HG03521 (cell line): ENCODE results near the gene CIROP.

ENCODE experiments used
- ATAC-seq: cut with Tn5 transposase; IDR thresholded peaks from one replicate; pipeline ENCODE4 v1.9.1; 2021; ENCODE audit warnings: mild to moderate bottlenecking, moderate library complexity; ENCODE audit not compliant: unreplicated experiment

CIROP gene

GRCh38 chr14:23054000-23054811 is 50.6 kb downstream of the CIROP start:
- no peak for ATAC-seq

DNA sequence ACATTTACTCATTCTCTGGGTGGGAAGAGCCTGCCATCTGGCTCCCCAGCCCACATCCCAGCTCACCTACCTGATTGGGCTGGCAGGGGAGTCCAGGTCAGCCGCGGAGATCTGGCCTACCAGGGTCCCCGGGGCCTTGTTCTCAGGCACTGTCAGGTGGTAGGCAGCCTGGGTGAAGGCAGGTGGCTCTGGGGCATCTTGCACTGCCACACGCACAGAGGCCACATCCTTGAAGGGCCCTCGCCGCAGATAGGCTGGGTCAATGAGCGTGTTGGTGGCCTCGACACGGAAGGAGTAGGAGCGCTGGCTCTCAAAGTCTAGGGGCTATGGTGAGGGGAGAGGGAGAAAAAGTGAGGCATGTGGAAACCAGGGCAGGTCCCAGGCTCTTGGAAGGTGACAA is 51.4 kb downstream of the CIROP start:
- no peak for ATAC-seq

DNA sequence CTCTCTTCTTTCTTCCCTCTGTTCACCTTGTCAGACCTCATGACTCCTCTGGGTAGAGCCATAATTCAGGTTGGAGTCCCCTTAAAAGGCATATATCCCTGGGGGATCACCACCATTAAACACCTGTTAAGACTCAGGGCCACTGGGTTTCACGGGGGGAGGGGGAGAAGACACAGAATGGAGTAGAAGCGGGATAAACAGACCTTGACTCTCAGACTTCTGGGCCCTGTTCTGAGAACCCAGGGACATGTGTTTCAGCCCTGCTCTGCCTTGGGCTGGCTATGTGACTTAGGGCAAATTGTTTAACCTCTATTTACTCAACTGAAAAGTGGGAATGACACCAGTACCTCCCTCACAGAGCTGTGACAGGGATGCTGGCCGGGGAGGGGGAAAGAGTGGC is 52.1 kb downstream of the CIROP start:
- no peak for ATAC-seq

GRCh38 chr14:23052182-23052623 is 52.6 kb downstream of the CIROP start:
- ATAC-seq = no peak

GRCh38 chr14:23051141-23052057 is 53.4 kb downstream of the CIROP start:
- no peak for ATAC-seq
